GM19023 (cell line): ENCODE data around the gene KRTAP10-1.
"Not testable (repeated sequence)": the region's sequence is repeated elsewhere in the genome, so short reads cannot be mapped to it uniquely, and the experiment has no call there.

Experiments used
- ATAC-seq: cut with Tn5 transposase; IDR thresholded peaks from one replicate; pipeline ENCODE4 v1.9.1; 2021; ENCODE audit warnings: mild to moderate bottlenecking, moderate library complexity; ENCODE audit not compliant: unreplicated experiment

Gene KRTAP10-1

GRCh38 chr21:44571844-44572782 is 32.1 kb upstream of the KRTAP10-1 start:
- ATAC-seq = no peak

GRCh38 chr21:44571296-44571695 is 31.3 kb upstream of the KRTAP10-1 start:
- ATAC-seq = no peak

GRCh38 chr21:44569861-44570517 is 30.0 kb upstream of the KRTAP10-1 start:
- no peak for ATAC-seq

GRCh38 chr21:44568667-44569556 is 28.9 kb upstream of the KRTAP10-1 start:
- no peak for ATAC-seq

- no peak for ATAC-seq
These were observed 28.3 kb upstream of the KRTAP10-1 start for GRCh38 chr21:44568261-44568660.

GRCh38 chr21:44567481-44568171 is 27.6 kb upstream of the KRTAP10-1 start:
- no peak for ATAC-seq

- ATAC-seq = no peak
These were observed 26.4 kb upstream of the KRTAP10-1 start for GRCh38 chr21:44566403-44566802.

- ATAC-seq = no peak
These were observed 25.0 kb upstream of the KRTAP10-1 start for GRCh38 chr21:44564886-44565598.

- no peak for ATAC-seq
These were observed 24.1 kb upstream of the KRTAP10-1 start for GRCh38 chr21:44564099-44564498.

- ATAC-seq = no peak
These were observed 18.7 kb upstream of the KRTAP10-1 start, which contains the start of gene KRTAP10-3 for GRCh38 chr21:44558695-44559094. TSS of gene KRTAP10-3 (minus strand) at chr21:44558795. CDS start at chr21:44558715, 80 bp downstream.

- not testable (repeated sequence) for ATAC-seq
These were observed 18.3 kb upstream of the KRTAP10-1 start for GRCh38 chr21:44558329-44558675.

GRCh38 chr21:44557491-44558328 is 17.7 kb upstream of the KRTAP10-1 start:
- no peak for ATAC-seq

- no peak for ATAC-seq
These were observed 16.9 kb upstream of the KRTAP10-1 start for GRCh38 chr21:44556879-44557278.

GRCh38 chr21:44555200-44555875 is 15.3 kb upstream of the KRTAP10-1 start:
- ATAC-seq = no peak

- ATAC-seq = no peak
These were observed 12.7 kb upstream of the KRTAP10-1 start for GRCh38 chr21:44552681-44553080.

GRCh38 chr21:44552136-44552535 is 12.1 kb upstream of the KRTAP10-1 start:
- no peak for ATAC-seq

GRCh38 chr21:44551340-44551961 is 11.5 kb upstream of the KRTAP10-1 start, which contains the start of gene KRTAP10-2:
TSS of gene KRTAP10-2 (minus strand) at chr21:44551505. CDS start at chr21:44551458, 47 bp downstream.
- ATAC-seq = no peak

GRCh38 chr21:44550807-44551206 is 10.8 kb upstream of the KRTAP10-1 start:
- ATAC-seq = no peak
